Measurements from ENCODE around the gene BACH2. TPM values are rescaled to one million over a fixed set of nuclear protein-coding genes. Genes with fewer than 3 reads are reported as not detected.

Gene BACH2
- total and polyA plus RNA-seq, 2 experiments from 2014 or later, result under 0.01 TPM; not detected in 1

GRCh38 chr6:90264561-90264960 lies 32.1 kb downstream of the BACH2 start:
- H4K20me1 ChIP-seq (ENCODE audit: insufficient read depth), result no peaks in the 10 kb centered on the region
- no peak for TF ChIP-seq EZH2 (IDR thresholded peaks at IDR 0.05; ENCODE audit: insufficient read depth, poor library complexity, severe bottlenecking)
- no peak for TF ChIP-seq EZH2phosphoT487 (IDR thresholded peaks at IDR 0.05; ENCODE audit: insufficient read depth, low read depth)

DNA sequence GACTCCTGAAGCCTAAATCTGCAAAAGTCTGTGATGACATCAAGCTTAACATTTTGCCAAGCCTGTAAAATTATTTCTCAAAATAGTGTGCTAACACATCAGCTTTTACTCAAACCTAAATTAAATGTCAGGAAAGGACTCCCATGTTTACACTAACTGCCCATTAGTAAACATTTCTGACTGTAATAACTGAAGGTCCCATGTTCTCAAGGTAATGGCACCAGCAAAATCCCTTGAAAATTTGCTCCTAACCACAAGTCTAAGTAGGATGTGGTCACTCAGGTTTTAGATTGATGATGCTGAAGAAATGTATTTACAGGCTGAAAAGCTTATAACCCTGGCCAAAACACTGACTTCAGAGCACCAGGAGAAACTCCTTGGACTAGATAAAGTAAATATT lies 33.0 kb downstream of the BACH2 start:
- in situ Hi-C loops (cut with MboI), result no loop called here
- no peaks in the 10 kb centered on the region for H4K20me1 ChIP-seq (ENCODE audit: insufficient read depth)
- no peaks in the 10 kb centered on the region for H3K9me3 ChIP-seq (ENCODE audit: low read depth)
- H3K4me1 ChIP-seq (ENCODE audit: insufficient read depth), result no peaks in the 10 kb centered on the region
- no peak overlapping the region for H2AFZ ChIP-seq
- DNase-seq, result no peak
- no peak overlapping the region for H3K27ac ChIP-seq
- no peaks in the 10 kb centered on the region for H3F3A ChIP-seq (ENCODE audit: insufficient read depth)
- no peaks in the 10 kb centered on the region for H3K36me3 ChIP-seq (ENCODE audit: low read depth)
- peaks cover 83% of the 10 kb centered on the region for H3K27me3 ChIP-seq (replicated peaks; ENCODE audit: insufficient read depth)
- TF ChIP-seq EZH2phosphoT487 (IDR thresholded peaks at IDR 0.05; ENCODE audit: insufficient read depth, low read depth) (no peak), EZH2 (IDR thresholded peaks at IDR 0.05; ENCODE audit: insufficient read depth, poor library complexity, severe bottlenecking) (no peak)
- H3K9ac ChIP-seq, result no peak overlapping the region
- no peak overlapping the region for H3K4me3 ChIP-seq
- H3K4me2 ChIP-seq (ENCODE audit: unreplicated experiment), result no peak overlapping the region
- H3K79me2 ChIP-seq (ENCODE audit: insufficient read depth), result no peaks in the 10 kb centered on the region
- no peaks in the 10 kb centered on the region for H3K9me2 ChIP-seq (ENCODE audit: insufficient read depth)

More at GRCh38 chr6:90264561-90264960, 32.1 kb downstream of the BACH2 start:
- Histone ChIP-seq H3K4me2 (ENCODE audit: unreplicated experiment) (no peak overlapping the region), H3F3A (ENCODE audit: insufficient read depth) (no peaks in the 10 kb centered on the region), H3K79me2 (ENCODE audit: insufficient read depth) (no peaks in the 10 kb centered on the region), H3K4me1 (ENCODE audit: insufficient read depth) (no peaks in the 10 kb centered on the region), H3K27me3 (replicated peaks; ENCODE audit: insufficient read depth) (peaks cover 85% of the 10 kb centered on the region), H2AFZ (no peak overlapping the region), H3K9ac (no peak overlapping the region), H3K4me3 (no peak overlapping the region), H3K9me3 (ENCODE audit: low read depth) (no peaks in the 10 kb centered on the region), H3K27ac (no peak overlapping the region), H3K36me3 (ENCODE audit: low read depth) (no peaks in the 10 kb centered on the region), H3K9me2 (ENCODE audit: insufficient read depth) (no peaks in the 10 kb centered on the region)
- 80 to 82% methylated on average over 2 of the region's 2 CpGs for WGBS, 2 experiments (ENCODE audit: low coverage in 1 of 2, low lambda C conversion rate in 2 of 2, missing lambda C conversion rate in 2 of 2)
- in situ Hi-C loops (cut with MboI), result no loop called here
- DNase-seq, result no peak

GRCh38 chr6:90261801-90262200 lies 34.8 kb downstream of the BACH2 start:
- no peak overlapping the region for H2AFZ ChIP-seq
- no peaks in the 10 kb centered on the region for H4K20me1 ChIP-seq (ENCODE audit: insufficient read depth)
- no peak overlapping the region for H3K4me2 ChIP-seq (ENCODE audit: unreplicated experiment)
- 88 to 96% methylated on average over 2 of the region's 2 CpGs for WGBS, 2 experiments (ENCODE audit: low coverage in 1 of 2, low lambda C conversion rate in 2 of 2, missing lambda C conversion rate in 2 of 2)
- H3K27ac ChIP-seq, result no peak overlapping the region
- in situ Hi-C loops (cut with MboI), result no loop called here
- H3K4me3 ChIP-seq, result no peak overlapping the region
- peaks cover 5% of the 10 kb centered on the region; the same call in 1 of the 2 replicates for H3K4me1 ChIP-seq (ENCODE audit: insufficient read depth)
- no peaks in the 10 kb centered on the region for H3K9me3 ChIP-seq (ENCODE audit: low read depth)
- H3K27me3 ChIP-seq (replicated peaks; ENCODE audit: insufficient read depth), result peaks cover 78% of the 10 kb centered on the region
- TF ChIP-seq EZH2 (IDR thresholded peaks at IDR 0.05; ENCODE audit: insufficient read depth, poor library complexity, severe bottlenecking), result no peak
- H3K9me2 ChIP-seq (ENCODE audit: insufficient read depth), result no peaks in the 10 kb centered on the region
- no peak overlapping the region for H3K9ac ChIP-seq
- DNase-seq, result no peak
- H3K36me3 ChIP-seq (ENCODE audit: low read depth), result no peaks in the 10 kb centered on the region
- H3F3A ChIP-seq (ENCODE audit: insufficient read depth), result peaks cover 2% of the 10 kb centered on the region
- no peaks in the 10 kb centered on the region for H3K79me2 ChIP-seq (ENCODE audit: insufficient read depth)

DNA sequence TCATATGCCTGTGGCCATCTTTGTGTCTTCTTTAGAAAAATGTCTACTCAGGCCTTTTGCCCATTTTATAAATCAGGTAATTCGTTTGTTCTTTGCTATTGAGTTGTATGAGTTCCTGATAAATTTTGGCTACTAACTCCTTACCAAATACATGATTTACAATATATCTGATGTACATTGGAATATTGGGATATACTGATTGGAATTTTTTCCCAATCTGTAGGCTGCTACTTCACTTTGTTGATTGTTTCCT lies 39.2 kb downstream of the BACH2 start:
- Histone ChIP-seq H3K9ac (no peak overlapping the region), H3F3A (ENCODE audit: insufficient read depth) (peaks cover 11% of the 10 kb centered on the region), H3K9me2 (ENCODE audit: insufficient read depth) (no peaks in the 10 kb centered on the region), H3K36me3 (ENCODE audit: low read depth) (no peaks in the 10 kb centered on the region), H3K27ac (no peak overlapping the region), H3K9me3 (ENCODE audit: low read depth) (no peaks in the 10 kb centered on the region), H3K79me2 (ENCODE audit: insufficient read depth) (no peaks in the 10 kb centered on the region), H3K4me1 (ENCODE audit: insufficient read depth) (peaks cover 11% of the 10 kb centered on the region; the same call in 1 of the 2 replicates), H4K20me1 (ENCODE audit: insufficient read depth) (no peaks in the 10 kb centered on the region), H3K4me3 (no peak overlapping the region), H2AFZ (no peak overlapping the region), H3K4me2 (ENCODE audit: unreplicated experiment) (peak overlapping the region; percentile 8), H3K27me3 (replicated peaks; ENCODE audit: insufficient read depth) (peaks cover 50% of the 10 kb centered on the region)
- no peak for TF ChIP-seq EZH2phosphoT487 (IDR thresholded peaks at IDR 0.05; ENCODE audit: insufficient read depth, low read depth)
- TF ChIP-seq EZH2 (IDR thresholded peaks at IDR 0.05; ENCODE audit: insufficient read depth, poor library complexity, severe bottlenecking), result no peak
- WGBS, 2 experiments (ENCODE audit: low coverage in 1 of 2, low lambda C conversion rate in 2 of 2, missing lambda C conversion rate in 2 of 2), result 38 to 59% methylated on average over 1 of the region's 1 CpG
- DNase-seq, result no peak
- in situ Hi-C loops (cut with MboI), result no loop called here

All from GM23248 (cell line).